SJSA1 (cell line): ENCODE measurements around the gene FSHB. TPM values are rescaled to one million over a fixed set of nuclear protein-coding genes. Genes with fewer than 3 reads are reported as not detected.
"Not testable (repeated sequence)": the region's sequence is repeated elsewhere in the genome, so short reads cannot be mapped to it uniquely, and the experiment has no call there.

ENCODE experiments used
- DNase-seq, 2 experiments: peaks; one replicate each; pipeline ENCODE4 v3.0.0-alpha.2; 2015 to 2020; ENCODE audit warnings: low spot score in 2 of 2, low read depth in 1 of 2
- H3K27ac ChIP-seq: fragments of 250-450 bp; sonication (Bioruptor Pico); 2 replicates; pipeline ENCODE4 v1.5.1; 2020; ENCODE audit warnings: mild to moderate bottlenecking, moderate library complexity
- H3K27me3 ChIP-seq: fragments of 250-450 bp; sonication (Bioruptor Pico); replicated peaks from 2 replicates; pipeline ENCODE4 v1.5.1; 2020; ENCODE audit warnings: mild to moderate bottlenecking, moderate library complexity
- H3K36me3 ChIP-seq: fragments of 250-450 bp; sonication (Bioruptor Pico); 2 replicates; pipeline ENCODE4 v1.5.1; 2020; ENCODE audit warnings: mild to moderate bottlenecking
- H3K4me1 ChIP-seq: fragments of 250-450 bp; sonication (Bioruptor Pico); replicated peaks from 2 replicates; pipeline ENCODE4 v1.6.1; 2021; ENCODE audit warnings: mild to moderate bottlenecking
- H3K4me3 ChIP-seq: fragments of 250-450 bp; sonication (Bioruptor Pico); 2 replicates; pipeline ENCODE4 v1.5.1; 2020; ENCODE audit warnings: mild to moderate bottlenecking
- H3K9me3 ChIP-seq: fragments of 250-450 bp; sonication (Bioruptor Pico); replicated peaks from 2 replicates; pipeline ENCODE4 v1.5.1; 2020; ENCODE audit warnings: mild to moderate bottlenecking
- total RNA-seq: library from RNA; depleted of rRNA; stranded (reverse); fragments of >200 nt; shearing (Covaris generic); gene quantifications from 2 replicates; pipeline ENCODE4 v1.2.3, GENCODE V29; 2014

The FSHB gene
- total RNA-seq, 1 experiment from 2014 or later: not detected

DNA sequence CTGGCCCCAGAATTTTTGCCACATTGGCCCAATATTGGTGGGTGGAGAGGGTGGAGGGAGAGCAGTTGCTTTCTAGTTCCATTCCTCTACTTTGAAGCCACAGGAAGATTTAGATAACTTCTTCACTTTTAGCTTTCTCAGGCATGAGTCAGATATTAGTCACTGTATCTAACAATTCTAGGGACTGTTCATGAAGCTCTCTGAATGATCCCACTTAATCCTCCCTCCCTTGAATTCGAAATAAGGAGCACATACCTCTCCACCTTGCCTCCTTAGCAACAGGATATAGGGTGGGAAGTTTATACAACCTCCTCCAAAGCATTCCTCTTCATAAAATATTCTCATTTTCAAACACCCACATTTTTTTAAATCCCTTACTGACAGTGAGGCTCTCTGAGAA is 13.5 kb downstream of the FSHB start:
- Histone ChIP-seq H3K36me3 (no peaks in the 10 kb centered on the region), H3K4me3 (no peak overlapping the region), H3K4me1 (peaks cover 10% of the 10 kb centered on the region), H3K27ac (no peak overlapping the region), H3K9me3 (no peaks in the 10 kb centered on the region), H3K27me3 (no peaks in the 10 kb centered on the region)
- peak in 1 of 2 experiments; percentile 22 for DNase-seq

DNA sequence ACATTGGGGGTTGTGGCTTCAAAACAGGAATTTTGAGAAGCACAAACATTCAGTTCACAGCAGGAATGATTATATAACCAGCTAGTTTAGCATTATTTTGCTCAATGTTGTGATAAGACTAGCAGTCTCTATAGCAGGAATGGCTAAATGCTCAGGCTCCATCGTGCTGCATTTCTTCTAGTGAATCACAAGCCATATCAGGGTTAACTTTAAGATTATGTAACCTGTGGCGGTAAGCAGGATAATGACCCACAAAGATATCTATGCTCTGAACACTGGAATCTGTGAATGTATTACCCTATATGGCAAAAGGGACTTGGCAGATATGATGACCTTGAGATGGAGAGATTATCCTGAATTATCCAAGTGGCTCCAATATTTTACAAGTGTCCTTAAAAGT is 14.8 kb downstream of the FSHB start:
- no peak overlapping the region for H3K27ac ChIP-seq
- H3K27me3 ChIP-seq: no peaks in the 10 kb centered on the region
- no peaks in the 10 kb centered on the region for H3K9me3 ChIP-seq
- H3K4me3 ChIP-seq: no peak overlapping the region
- no peaks in the 10 kb centered on the region for H3K36me3 ChIP-seq
- no peak for DNase-seq
- peaks cover 10% of the 10 kb centered on the region for H3K4me1 ChIP-seq

DNA sequence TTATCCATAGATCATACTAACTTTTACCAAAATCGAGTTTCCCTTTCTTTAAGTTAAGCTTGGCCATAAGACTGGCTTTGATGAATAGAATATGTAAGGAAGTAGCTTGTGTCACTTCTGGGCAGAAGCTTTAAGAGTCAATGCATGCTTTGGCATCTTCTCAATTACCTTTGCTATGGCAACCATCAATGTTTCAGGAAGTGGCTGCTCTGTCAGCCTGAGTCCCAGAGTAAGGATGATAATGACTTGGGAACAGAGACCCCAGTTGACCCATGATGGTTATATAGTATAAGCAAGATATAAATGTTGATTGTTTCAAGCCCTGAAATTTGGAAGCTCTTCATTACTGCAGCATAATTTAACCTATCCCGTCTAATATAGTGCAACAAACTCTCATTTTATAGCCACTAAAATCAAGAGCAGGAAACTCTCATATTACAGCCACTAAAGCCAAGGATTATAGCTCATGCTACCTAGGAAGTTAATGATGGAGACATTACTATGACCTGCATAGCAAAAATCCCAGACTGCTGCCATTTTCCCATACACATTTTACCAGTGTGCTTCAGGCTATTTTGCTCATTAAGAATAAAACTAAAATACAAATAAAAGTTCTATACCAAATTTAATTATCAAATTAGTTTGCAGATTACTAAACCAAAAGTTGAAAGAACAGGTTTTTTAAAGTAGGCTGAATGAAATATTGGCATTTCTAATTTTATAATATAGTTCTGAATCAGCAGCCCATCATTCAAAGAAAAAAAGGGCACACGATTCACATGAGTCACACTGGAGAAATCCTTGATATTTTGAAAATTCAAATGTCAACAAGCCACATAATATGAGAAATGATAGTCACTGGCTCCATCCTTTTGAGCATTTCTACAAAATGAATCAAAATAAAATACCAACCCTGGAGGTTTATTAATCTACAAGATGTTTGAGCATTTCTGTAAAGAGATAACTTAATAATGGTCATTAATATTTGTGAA is 23.8 kb downstream of the FSHB start:
- no peak for DNase-seq
- H3K9me3 ChIP-seq: no peaks in the 10 kb centered on the region
- H3K27ac ChIP-seq: no peak overlapping the region
- H3K4me3 ChIP-seq: no peak overlapping the region
- H3K27me3 ChIP-seq: no peaks in the 10 kb centered on the region
- H3K4me1 ChIP-seq: no peaks in the 10 kb centered on the region
- no peaks in the 10 kb centered on the region for H3K36me3 ChIP-seq

DNA sequence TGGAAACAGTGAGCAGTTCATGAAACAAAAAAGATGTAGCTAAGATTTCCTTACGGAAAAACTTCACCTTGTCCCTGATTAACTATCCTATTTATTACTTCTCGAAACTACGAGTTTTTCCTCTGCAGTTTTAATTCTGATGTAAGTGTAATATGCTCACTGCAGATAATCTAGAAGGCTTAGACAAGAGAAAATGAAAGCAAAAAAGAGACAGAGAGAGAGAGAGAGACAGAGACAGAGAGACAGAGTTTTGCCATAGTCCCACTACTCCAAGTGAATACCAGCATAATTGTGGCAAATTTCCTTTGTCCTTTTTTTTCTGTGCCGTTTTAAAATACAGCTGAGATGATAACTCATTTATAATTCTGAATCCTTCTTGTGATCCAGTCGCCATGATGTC is 24.8 kb downstream of the FSHB start:
- Histone ChIP-seq H3K9me3 (no peaks in the 10 kb centered on the region), H3K27me3 (no peaks in the 10 kb centered on the region), H3K36me3 (no peaks in the 10 kb centered on the region), H3K4me1 (no peaks in the 10 kb centered on the region), H3K27ac (no peak overlapping the region), H3K4me3 (no peak overlapping the region)
- no peak for DNase-seq

DNA sequence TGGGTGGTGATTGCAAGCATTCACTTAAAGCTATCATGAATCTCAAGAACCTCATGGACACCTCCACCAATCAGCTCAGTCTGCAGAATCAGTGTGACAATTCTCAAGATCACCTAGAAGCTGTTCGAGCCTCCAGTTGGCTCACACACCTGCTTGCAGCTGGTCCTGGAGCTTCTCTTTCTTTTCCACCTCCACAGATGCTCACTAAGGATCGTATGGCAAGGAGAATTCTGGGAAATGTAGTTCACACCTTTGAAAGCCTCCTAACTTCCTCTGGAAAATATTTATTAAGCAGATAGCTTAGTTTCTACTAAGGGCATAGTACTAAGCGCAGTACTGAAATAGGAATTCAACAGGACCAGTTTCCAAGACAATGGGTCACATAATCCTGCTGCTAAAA is 26.2 kb downstream of the FSHB start:
- H3K27me3 ChIP-seq: no peaks in the 10 kb centered on the region
- H3K9me3 ChIP-seq: no peaks in the 10 kb centered on the region
- no peak overlapping the region for H3K27ac ChIP-seq
- no peaks in the 10 kb centered on the region for H3K4me1 ChIP-seq
- no peaks in the 10 kb centered on the region for H3K36me3 ChIP-seq
- H3K4me3 ChIP-seq: no peak overlapping the region
- DNase-seq: no peak

DNA sequence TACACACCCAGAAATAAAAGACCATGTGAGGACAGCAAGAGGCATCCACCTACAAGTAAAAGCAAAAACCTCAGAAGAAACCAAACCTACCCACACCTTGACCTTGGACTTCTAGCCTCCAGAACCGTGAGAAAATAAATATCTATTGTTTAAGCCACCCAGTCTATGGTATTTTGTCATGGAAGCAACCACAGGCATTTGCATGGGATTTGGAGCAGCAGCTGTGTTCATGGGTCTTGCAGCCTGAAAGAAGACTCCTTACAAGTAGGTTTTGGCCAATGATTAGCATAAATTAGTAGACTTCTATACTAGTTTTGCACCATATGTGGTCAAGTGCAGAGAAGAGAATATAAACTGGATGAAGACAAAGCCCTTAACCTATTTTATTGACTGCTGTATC is 27.9 kb downstream of the FSHB start:
- H3K4me3 ChIP-seq: no peak overlapping the region
- no peak overlapping the region for H3K27ac ChIP-seq
- no peaks in the 10 kb centered on the region for H3K4me1 ChIP-seq
- no peaks in the 10 kb centered on the region for H3K27me3 ChIP-seq
- DNase-seq: no peak
- H3K36me3 ChIP-seq: no peaks in the 10 kb centered on the region
- H3K9me3 ChIP-seq: no peaks in the 10 kb centered on the region

DNA sequence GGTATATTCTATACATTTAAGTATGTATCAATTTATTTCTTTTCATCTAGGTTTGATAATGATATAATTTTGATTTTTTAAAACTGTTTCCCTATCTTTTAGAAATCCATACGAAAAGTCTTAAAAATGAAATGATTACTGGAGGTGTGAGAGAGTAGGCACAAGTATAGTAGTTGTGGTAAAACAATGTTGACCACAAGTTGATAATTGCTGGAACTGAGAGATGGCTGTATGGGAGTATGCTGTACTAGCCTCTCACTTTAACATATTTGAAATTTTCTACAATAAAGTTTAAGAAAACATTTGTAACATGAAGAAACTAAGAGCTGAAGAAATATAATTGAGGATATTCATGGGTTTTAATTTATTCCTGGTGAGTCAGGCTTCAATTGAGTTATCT is 30.0 kb downstream of the FSHB start:
- Histone ChIP-seq H3K36me3 (no peaks in the 10 kb centered on the region), H3K9me3 (no peaks in the 10 kb centered on the region), H3K4me1 (no peaks in the 10 kb centered on the region), H3K27me3 (no peaks in the 10 kb centered on the region), H3K4me3 (no peak overlapping the region), H3K27ac (no peak overlapping the region)
- DNase-seq: no peak

DNA sequence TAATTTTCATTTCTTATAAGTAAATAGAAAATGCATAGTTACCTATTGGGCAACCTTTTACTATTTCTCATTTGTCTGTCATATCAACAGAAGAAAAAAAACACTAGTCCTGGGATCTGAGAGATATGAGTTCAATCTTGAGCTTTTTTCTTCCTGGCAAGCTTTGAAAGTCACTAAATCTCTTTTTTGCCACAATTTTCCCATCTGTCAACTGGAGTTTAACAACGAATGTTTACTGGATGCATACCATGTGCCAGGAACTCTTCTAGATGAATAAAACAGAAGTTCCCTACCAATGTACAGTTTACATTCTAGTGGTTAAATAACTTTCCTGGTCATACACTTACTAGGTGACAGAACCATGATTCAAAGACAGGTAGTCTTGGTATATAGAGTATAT is 31.0 kb downstream of the FSHB start:
- H3K4me1 ChIP-seq: no peaks in the 10 kb centered on the region
- no peaks in the 10 kb centered on the region for H3K27me3 ChIP-seq
- no peak overlapping the region for H3K4me3 ChIP-seq
- no peaks in the 10 kb centered on the region for H3K36me3 ChIP-seq
- no peak for DNase-seq
- H3K27ac ChIP-seq: no peak overlapping the region
- no peaks in the 10 kb centered on the region for H3K9me3 ChIP-seq

DNA sequence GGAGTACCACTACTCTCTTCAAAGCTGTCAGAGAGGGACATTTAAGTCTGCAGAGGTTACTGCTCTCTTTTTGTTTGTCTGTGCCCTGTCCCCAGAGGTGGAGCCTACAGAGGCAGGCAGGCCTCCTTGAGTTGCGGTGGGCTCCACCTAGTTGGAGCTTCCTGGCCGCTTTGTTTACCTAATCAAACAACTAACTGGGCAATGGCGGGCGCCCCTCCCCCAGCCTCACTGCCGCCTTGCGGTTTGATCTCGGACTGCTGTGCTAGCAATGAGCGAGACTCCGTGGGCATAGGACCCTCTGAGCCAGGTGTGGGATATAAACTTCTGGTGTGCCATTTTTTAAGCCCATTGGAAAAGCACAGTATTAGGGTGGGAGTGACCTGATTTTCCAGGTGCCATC is 37.8 kb downstream of the FSHB start:
- not testable (repeated sequence) for H3K9me3 ChIP-seq

DNA sequence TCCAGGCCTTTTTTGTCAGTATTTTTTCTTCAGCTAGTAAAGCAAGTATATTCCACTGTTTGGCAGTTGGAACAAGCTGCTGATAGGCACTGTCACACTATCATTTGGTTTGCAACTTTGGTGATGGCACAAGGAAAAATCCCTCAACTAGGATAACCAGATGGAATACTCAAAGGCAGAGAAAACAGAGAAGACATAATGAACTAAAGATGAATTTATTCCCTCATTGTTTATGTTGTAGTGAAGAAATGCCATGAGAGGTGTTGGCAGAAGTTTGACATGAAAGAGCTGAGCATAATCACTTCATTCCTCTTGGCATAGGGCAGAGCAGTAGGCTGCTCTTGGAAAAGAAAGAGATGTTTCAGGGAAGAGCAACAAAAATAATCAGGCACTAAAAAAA is 39.9 kb downstream of the FSHB start:
- H3K4me1 ChIP-seq: no peaks in the 10 kb centered on the region
- no peak overlapping the region for H3K4me3 ChIP-seq
- no peaks in the 10 kb centered on the region for H3K27me3 ChIP-seq
- H3K36me3 ChIP-seq: no peaks in the 10 kb centered on the region
- DNase-seq: no peak
- H3K9me3 ChIP-seq: no peaks in the 10 kb centered on the region
- H3K27ac ChIP-seq: no peak overlapping the region

More for the DNA sequence above, 37.8 kb downstream of the FSHB start:
- not testable (repeated sequence) for DNase-seq, H3K27ac ChIP-seq, H3K36me3 ChIP-seq, H3K4me1 ChIP-seq, H3K27me3 ChIP-seq, H3K4me3 ChIP-seq

DNA sequence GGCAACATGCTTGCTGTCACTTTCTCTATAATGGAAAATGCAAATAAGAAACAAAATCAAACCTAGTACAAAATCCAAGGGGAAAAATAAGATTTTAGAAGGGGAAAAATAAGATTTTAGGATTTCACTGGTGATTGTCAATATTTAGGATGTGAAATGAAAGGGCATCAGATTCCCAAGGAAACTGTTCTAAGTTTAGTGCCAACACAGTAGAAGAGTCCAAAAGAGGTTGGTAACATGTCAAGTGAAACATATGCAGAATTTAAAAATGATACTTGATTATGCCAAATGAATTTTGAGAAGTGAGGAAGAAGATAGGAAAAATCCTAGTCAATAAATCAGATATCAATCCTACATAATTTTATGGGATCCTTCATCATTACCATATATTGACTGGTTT is 46.4 kb downstream of the FSHB start:
- DNase-seq: no peak
- H3K27ac ChIP-seq: no peak overlapping the region
- H3K4me3 ChIP-seq: no peak overlapping the region
- no peaks in the 10 kb centered on the region for H3K27me3 ChIP-seq
- H3K9me3 ChIP-seq: no peaks in the 10 kb centered on the region
- no peaks in the 10 kb centered on the region for H3K36me3 ChIP-seq
- no peaks in the 10 kb centered on the region for H3K4me1 ChIP-seq

DNA sequence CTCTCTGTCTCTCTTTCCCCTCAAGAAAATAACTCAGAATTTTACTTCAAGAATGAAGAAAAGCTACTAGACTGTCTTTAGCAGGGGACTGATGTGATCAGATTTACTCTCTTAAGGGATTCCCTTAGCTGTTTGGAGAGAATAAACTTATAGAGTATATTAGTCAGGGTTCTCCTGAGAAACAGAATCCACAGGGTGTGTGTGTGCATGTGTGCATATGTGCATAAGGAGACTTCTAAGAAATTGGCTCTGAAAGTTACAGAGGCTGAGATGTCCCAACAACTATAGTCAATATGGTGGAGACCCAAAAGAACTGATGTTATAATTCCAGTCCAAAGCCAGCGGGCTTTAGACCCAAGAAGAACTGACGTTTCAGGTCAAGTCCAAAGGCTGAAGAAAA is 49.0 kb downstream of the FSHB start:
- no peaks in the 10 kb centered on the region for H3K36me3 ChIP-seq
- no peaks in the 10 kb centered on the region for H3K9me3 ChIP-seq

DNA sequence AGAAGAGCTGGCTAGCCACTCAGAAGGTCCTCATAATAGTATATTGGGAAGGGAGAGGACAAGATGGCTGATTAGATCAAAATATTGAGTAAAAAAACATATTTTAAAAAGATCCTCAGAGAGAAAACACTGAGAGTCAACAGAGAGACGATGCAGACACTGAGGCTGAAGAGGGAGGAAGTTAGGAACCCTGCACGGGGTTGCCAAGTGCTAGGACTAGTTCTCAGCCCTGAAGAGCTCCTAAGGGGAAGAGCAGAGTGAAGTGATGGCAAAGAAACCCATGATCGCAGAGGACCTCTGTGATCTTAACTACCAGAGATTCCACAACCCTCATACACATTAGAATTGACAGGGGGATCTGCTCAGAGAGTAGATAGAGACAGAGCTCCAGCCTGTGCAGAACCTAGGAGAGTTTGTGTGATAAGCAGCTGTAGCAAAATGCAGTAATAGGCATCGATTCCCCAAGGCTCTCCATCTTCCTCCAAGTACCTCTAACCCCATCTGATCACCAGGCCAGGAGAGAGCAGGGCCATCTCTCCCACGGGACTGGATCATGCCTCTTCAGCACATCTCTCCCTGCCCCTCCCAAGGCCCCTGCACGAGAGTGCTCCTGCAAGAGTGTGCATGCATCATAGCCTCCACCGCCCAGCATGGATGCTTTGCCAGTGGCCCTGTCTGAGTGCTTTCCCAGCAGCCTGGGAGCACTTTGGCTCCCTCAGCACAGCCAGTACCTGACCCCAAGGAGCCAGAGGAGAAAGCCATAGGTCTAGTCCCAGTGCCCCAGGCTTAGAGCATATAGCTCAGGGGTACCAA is 50.9 kb downstream of the FSHB start:
- H3K4me1 ChIP-seq: no peaks in the 10 kb centered on the region
- H3K36me3 ChIP-seq: no peaks in the 10 kb centered on the region
- DNase-seq: no peak
- H3K9me3 ChIP-seq: no peaks in the 10 kb centered on the region
- no peaks in the 10 kb centered on the region for H3K27me3 ChIP-seq
- no peak overlapping the region for H3K4me3 ChIP-seq
- H3K27ac ChIP-seq: no peak overlapping the region

More for the DNA sequence above, 49.0 kb downstream of the FSHB start:
- Histone ChIP-seq H3K27me3 (no peaks in the 10 kb centered on the region), H3K27ac (no peak overlapping the region), H3K4me3 (no peak overlapping the region), H3K4me1 (no peaks in the 10 kb centered on the region)
- DNase-seq: no peak

DNA sequence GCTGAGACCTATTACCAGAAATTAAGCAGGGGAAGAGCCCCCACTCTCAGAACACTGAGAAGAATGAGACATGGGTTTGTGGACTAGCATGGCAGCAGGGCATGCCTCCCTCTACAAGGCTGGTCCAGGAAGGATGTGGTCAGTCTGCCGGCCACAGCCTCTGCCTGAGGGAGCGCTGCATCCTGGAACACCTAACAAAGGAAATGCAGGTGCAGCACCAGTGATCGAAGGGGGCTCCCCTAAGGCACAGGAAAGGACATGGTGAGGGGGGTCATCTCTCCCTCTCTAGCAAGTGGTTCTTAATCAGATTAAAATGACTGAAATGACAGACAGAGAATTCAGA is 51.4 kb downstream of the FSHB start:
- no peaks in the 10 kb centered on the region for H3K4me1 ChIP-seq
- H3K27me3 ChIP-seq: no peaks in the 10 kb centered on the region
- DNase-seq: no peak
- no peaks in the 10 kb centered on the region for H3K9me3 ChIP-seq
- no peak overlapping the region for H3K4me3 ChIP-seq
- no peaks in the 10 kb centered on the region for H3K36me3 ChIP-seq
- no peak overlapping the region for H3K27ac ChIP-seq
